Small intestine (tissue), 16 donors: ENCODE data around the gene DSE. TPM values are rescaled to one million over a fixed set of nuclear protein-coding genes. Genes with fewer than 3 reads are reported as not detected.
A peak's percentile ranks its signal among the peaks of the same experiment; 100 is the strongest.
"Not testable (repeated sequence)": the region's sequence is repeated elsewhere in the genome, so short reads cannot be mapped to it uniquely, and the experiment has no call there.

Source experiments
- DNase-seq, 2 donors: peaks; one replicate each; pipeline versions ENCODE4 v3.0.0 to v3.0.0-alpha.2; 2013
- FAIRE-seq: peaks from 2 replicates; lab custom pipeline; 2012; peaks lifted over from hg19 to GRCh38; lab: Jason Lieb, UNC
- H3K27ac ChIP-seq, 3 donors: one replicate each; pipeline ENCODE4 v1.5.1; 2013; ENCODE audit warnings: low read length in 2 of 3, mild to moderate bottlenecking in 2 of 3, control low read depth in 1 of 3, inconsistent platforms in 1 of 3, low read depth in 1 of 3, moderate library complexity in 1 of 3
- H3K27me3 ChIP-seq, 3 donors: one replicate each; pipeline ENCODE4 v1.6.1; 2013; ENCODE audit warnings: low read length in 3 of 3, inconsistent platforms in 1 of 3; ENCODE audit not compliant: control insufficient read depth in 3 of 3, insufficient read depth in 3 of 3
- H3K36me3 ChIP-seq, 3 donors: one replicate each; pipeline ENCODE4 v1.6.1; 2013; ENCODE audit warnings: low read length in 3 of 3, inconsistent platforms in 1 of 3, low read depth in 1 of 3, mild to moderate bottlenecking in 1 of 3, moderate library complexity in 1 of 3; ENCODE audit not compliant: control insufficient read depth in 3 of 3, insufficient read depth in 2 of 3
- H3K4me1 ChIP-seq, 3 donors: one replicate each; pipeline ENCODE4 v1.6.1; 2013; ENCODE audit warnings: low read length in 2 of 3, inconsistent platforms in 1 of 3, low read depth in 1 of 3, mild to moderate bottlenecking in 1 of 3, moderate library complexity in 1 of 3; ENCODE audit not compliant: control insufficient read depth in 3 of 3, insufficient read depth in 2 of 3
- H3K4me3 ChIP-seq, 3 donors: one replicate each; pipeline ENCODE4 v1.5.1; 2013; ENCODE audit warnings: low read length in 3 of 3, control low read depth in 1 of 3, inconsistent platforms in 1 of 3, low read depth in 1 of 3, mild to moderate bottlenecking in 1 of 3, moderate library complexity in 1 of 3
- H3K9me3 ChIP-seq, 2 donors: one replicate each; pipeline ENCODE4 v1.6.1; 2013; ENCODE audit warnings: low read depth in 1 of 2, low read length in 1 of 2; ENCODE audit not compliant: control insufficient read depth in 2 of 2, insufficient read depth in 1 of 2
- WGBS, 3 donors: extraction: QIAGEN DNeasy Blood & Tissue Kit; methylation state at CpG; one replicate each; pipeline ENCODE4 v1.1.7; 2013; 5-methylcytosine and 5-hydroxymethylcytosine counted together
- long read RNA-seq, 10 donors: transcript quantifications; one replicate each; lab custom pipeline, GENCODE V29; 2026
- polyA plus RNA-seq, 4 donors: library from polyadenylated mRNA; stranded (reverse) in 3 of 4; unstranded in 1 of 4; fragments of 200-250 nt in 3 of 4; fragments of 120-200 nt in 1 of 4; gene quantifications; one replicate each; pipeline versions ENCODE4 v1.2.1 to v1.2.3, GENCODE V29; 2013
- donor health status: healthy with polysubstance abuse.
- donor health status: control.
- donor health status: control.
- donor health status: Bipolar disorder and iron deficiency.
- donor health status: healthy.

Gene DSE
- polyA plus RNA-seq: 10 to 100 TPM in 1 of 4 donors, 1 to 10 TPM in 2, under 1 TPM in 1; 0.45 to 10.4 (median 4.8) TPM
- long read RNA-seq, donor 1, full-length matches to known transcripts: 2 of 7 reads
- long read RNA-seq, donor 1, partial matches to known transcripts: 5 of 7 reads
- long read RNA-seq, donor 1, other reads (novel, unspliced or antisense): 0 of 7 reads
- long read RNA-seq, donor 2, full-length matches to known transcripts: 1 of 1 reads
- long read RNA-seq, donor 2, partial matches to known transcripts: 0 of 1 reads
- long read RNA-seq, donor 2, other reads (novel, unspliced or antisense): 0 of 1 reads
- long read RNA-seq, donor 3: 0 reads
- long read RNA-seq, donor 4, full-length matches to known transcripts: 1 of 1 reads
- long read RNA-seq, donor 4, partial matches to known transcripts: 0 of 1 reads
- long read RNA-seq, donor 4, other reads (novel, unspliced or antisense): 0 of 1 reads
- long read RNA-seq, donor 5, full-length matches to known transcripts: 1 of 1 reads
- long read RNA-seq, donor 5, partial matches to known transcripts: 0 of 1 reads
- long read RNA-seq, donor 5, other reads (novel, unspliced or antisense): 0 of 1 reads
- long read RNA-seq, donor 6: 0 reads
- long read RNA-seq, donor 7, full-length matches to known transcripts: 4 of 4 reads
- long read RNA-seq, donor 7, partial matches to known transcripts: 0 of 4 reads
- long read RNA-seq, donor 7, other reads (novel, unspliced or antisense): 0 of 4 reads
- long read RNA-seq, donor 8, full-length matches to known transcripts: 1 of 1 reads
- long read RNA-seq, donor 8, partial matches to known transcripts: 0 of 1 reads
- long read RNA-seq, donor 8, other reads (novel, unspliced or antisense): 0 of 1 reads
- long read RNA-seq, donor 9, full-length matches to known transcripts: 3 of 3 reads
- long read RNA-seq, donor 9, partial matches to known transcripts: 0 of 3 reads
- long read RNA-seq, donor 9, other reads (novel, unspliced or antisense): 0 of 3 reads
- long read RNA-seq, donor 10, full-length matches to known transcripts: 2 of 2 reads
- long read RNA-seq, donor 10, partial matches to known transcripts: 0 of 2 reads
- long read RNA-seq, donor 10, other reads (novel, unspliced or antisense): 0 of 2 reads

GRCh38 chr6:116370760-116371119 lies at the start of gene DSE:
Gene DSE, plus strand, starts transcription at chr6:116370947. Its CDS starts 28,304 bp downstream, at chr6:116399251.
- DNase-seq: peak in 1 of 2 donors; percentile 67
- Histone ChIP-seq H3K4me1 (no peaks in the 10 kb centered on the region), H3K9me3 (no peaks in the 10 kb centered on the region), H3K27me3 (peaks cover 0 to 22% (median 0%) of the 10 kb centered on the region in 3 donors), H3K27ac (peak within 1 kb of the TSS; percentile 44 to 89 (median 87)), H3K4me3 (peak within 1 kb of the TSS; percentile 55 to 73 (median 72)), H3K36me3 (no peaks in the 10 kb centered on the region)
- 1% methylated on average over 18 to 43 of the region's 43 CpGs for WGBS, 3 donors
- no peak for FAIRE-seq

- not testable (repeated sequence) for H3K4me3 ChIP-seq, H3K36me3 ChIP-seq, H3K27me3 ChIP-seq, H3K27ac ChIP-seq, H3K9me3 ChIP-seq, DNase-seq, FAIRE-seq, H3K4me1 ChIP-seq
- WGBS, 3 donors: 83 to 89% (median 85%) methylated on average over 12 to 13 of the region's 13 CpGs
Observed at GRCh38 chr6:116321933-116322332, 48.8 kb upstream of the DSE start.

GRCh38 chr6:116323863-116324262 lies 46.9 kb upstream of the DSE start:
- FAIRE-seq (no peak), DNase-seq (no peak)
- no peaks in the 10 kb centered on the region for H3K27me3 ChIP-seq
- no peak overlapping the region for H3K4me3 ChIP-seq
- no peaks in the 10 kb centered on the region for H3K4me1 ChIP-seq
- H3K36me3 ChIP-seq: no peaks in the 10 kb centered on the region
- H3K9me3 ChIP-seq: no peaks in the 10 kb centered on the region
- 88 to 96% (median 92%) methylated on average over 1 of the region's 1 CpG for WGBS, 3 donors
- no peak overlapping the region for H3K27ac ChIP-seq

GRCh38 chr6:116325634-116326132 lies 45.1 kb upstream of the DSE start:
- 93 to 94% (median 94%) methylated on average over 9 to 11 of the region's 11 CpGs for WGBS, 3 donors
- H3K4me1 ChIP-seq, H3K27me3 ChIP-seq, H3K9me3 ChIP-seq, FAIRE-seq, H3K27ac ChIP-seq, H3K4me3 ChIP-seq, DNase-seq, H3K36me3 ChIP-seq: not testable (repeated sequence)

GRCh38 chr6:116326181-116326671 lies 44.5 kb upstream of the DSE start:
- Histone ChIP-seq H3K27me3 (no peaks in the 10 kb centered on the region), H3K27ac (no peak overlapping the region), H3K36me3 (no peaks in the 10 kb centered on the region), H3K9me3 (no peaks in the 10 kb centered on the region), H3K4me1 (no peaks in the 10 kb centered on the region), H3K4me3 (no peak overlapping the region)
- WGBS, 3 donors: 81 to 97% (median 92%) methylated on average over 7 of the region's 7 CpGs
- FAIRE-seq (no peak), DNase-seq (no peak)

GRCh38 chr6:116326996-116327395 lies 43.8 kb upstream of the DSE start:
- H3K9me3 ChIP-seq: no peaks in the 10 kb centered on the region
- no peak overlapping the region for H3K4me3 ChIP-seq
- H3K27me3 ChIP-seq: no peaks in the 10 kb centered on the region
- H3K36me3 ChIP-seq: no peaks in the 10 kb centered on the region
- FAIRE-seq (no peak), DNase-seq (no peak)
- H3K27ac ChIP-seq: no peak overlapping the region
- H3K4me1 ChIP-seq: no peaks in the 10 kb centered on the region
- 68 to 74% (median 73%) methylated on average over 4 of the region's 4 CpGs for WGBS, 3 donors

GRCh38 chr6:116327803-116328527 lies 42.8 kb upstream of the DSE start:
- Histone ChIP-seq H3K9me3 (no peaks in the 10 kb centered on the region), H3K4me1 (no peaks in the 10 kb centered on the region), H3K4me3 (no peak overlapping the region), H3K27me3 (no peaks in the 10 kb centered on the region), H3K27ac (peak overlapping the region in 1 of 3 donors; percentile 29), H3K36me3 (no peaks in the 10 kb centered on the region)
- DNase-seq: no peak
- 67 to 84% (median 81%) methylated on average over 6 of the region's 6 CpGs for WGBS, 3 donors
- FAIRE-seq: no peak
